Measurements from ENCODE around the gene HIGD1B. TPM values are rescaled to one million over a fixed set of nuclear protein-coding genes. Genes with fewer than 3 reads are reported as not detected.

The HIGD1B gene
- total and polyA plus RNA-seq, 2 donors (not counting 3 experiments of a cell fraction or from before 2014, with no cell fraction given), result not detected

DNA sequence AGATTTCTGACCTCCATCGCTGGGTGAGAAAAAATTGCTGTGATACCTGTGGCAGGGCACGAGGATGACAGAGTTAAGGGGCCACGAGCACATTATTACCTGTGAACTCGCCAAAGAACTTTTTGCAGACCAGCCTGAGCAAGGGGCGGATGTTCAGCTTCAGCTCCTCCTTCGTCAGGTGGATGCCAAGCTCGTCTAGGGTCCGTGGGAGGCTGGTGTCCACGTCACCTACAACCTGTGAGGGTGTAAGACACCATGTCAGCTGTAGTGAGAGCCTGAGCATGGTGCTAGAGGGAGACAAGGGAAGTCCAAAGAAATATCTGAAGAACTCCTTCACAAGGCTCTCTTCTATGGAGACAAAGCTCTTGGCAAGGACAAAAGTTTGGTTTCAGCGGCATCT is 17.1 kb downstream of the HIGD1B start:
- dilution Hi-C loops (cut with MboI; ENCODE audit: extremely low pct_ligation_motif_present, low sequenced_read_pairs) (loop anchor here (25.0 kb wide), 1 partner anchor 103 kb away; the partner anchor contains the start of gene ADAM11), intact Hi-C loops (cut with micrococcal nuclease) (loop anchor here (1.0 kb wide), 2 partner anchors 86 to 90 kb away; no protein-coding TSS in a partner anchor)
- no peak overlapping the region for H3K4me2 ChIP-seq (ENCODE audit: insufficient read depth, low read length)
- no peak overlapping the region for H3K4me3 ChIP-seq (replicated peaks in 1 of 3; ENCODE audit: insufficient read depth in 1 of 3, low read depth in 1 of 3, low read length in 3 of 3)
- H3K4me1 ChIP-seq (ENCODE audit: control insufficient read depth, extremely low read depth, insufficient read depth, low read length), result peaks cover 14% of the 10 kb centered on the region
- H3K27me3 ChIP-seq (ENCODE audit: control insufficient read depth in 2 of 2, insufficient read depth in 2 of 2, low read length in 2 of 2), result no peaks in the 10 kb centered on the region
- ChIA-PET POLR2A (no interaction called here), CTCF (interaction anchor here (0.6 to 16.1 kb wide), 7 partner anchors 8 to 234 kb away, joined by 3 to 368 read pairs (median 8); no protein-coding TSS in a partner anchor)
- peaks cover 16 to 32% of the 10 kb centered on the region in 2 experiments for H3K36me3 ChIP-seq (ENCODE audit: control insufficient read depth in 2 of 2, extremely low read depth in 1 of 2, insufficient read depth in 2 of 2, low read length in 2 of 2)
- no peaks in the 10 kb centered on the region for H3K79me2 ChIP-seq (ENCODE audit: control insufficient read depth, insufficient read depth, low read length)
- H3K9me3 ChIP-seq (replicated peaks; ENCODE audit: control insufficient read depth, insufficient read depth, low read length), result no peaks in the 10 kb centered on the region
- H3K9ac ChIP-seq (replicated peaks; ENCODE audit: extremely low read depth, insufficient read depth, low read length), result no peak overlapping the region
- FAIRE-seq (no peak), DNase-seq (ENCODE audit: low read depth, low spot score) (no peak)
- no peaks in the 10 kb centered on the region for H4K20me1 ChIP-seq (replicated peaks; ENCODE audit: control insufficient read depth, extremely low read depth, insufficient read depth, low read length)
- H3K9me1 ChIP-seq (replicated peaks; ENCODE audit: control insufficient read depth, extremely low read depth, insufficient read depth, low read length), result no peaks in the 10 kb centered on the region
- no peak for TF ChIP-seq FOS (IDR thresholded peaks at IDR 0.05; ENCODE audit: borderline replicate concordance, insufficient read depth, low read length)
- TF ChIP-seq POLR2A (IDR thresholded peaks at IDR 0.05; ENCODE audit: low read depth, low read length), result no peak
- TF ChIP-seq EZH2 (IDR thresholded peaks at IDR 0.05; ENCODE audit: borderline replicate concordance, low read depth, low read length, severe bottlenecking), result no peak
- no peak for TF ChIP-seq POLR2AphosphoS5 (IDR thresholded peaks at IDR 0.05; ENCODE audit: insufficient read depth, low read depth, low read length)
- no peak for TF ChIP-seq GATA2 (IDR thresholded peaks at IDR 0.05; ENCODE audit: insufficient read depth, insufficient read length, low read depth, low read length)
- no peak for TF ChIP-seq MYC (IDR thresholded peaks at IDR 0.05; ENCODE audit: low read depth, low read length)
- TF ChIP-seq, protein P1, sequence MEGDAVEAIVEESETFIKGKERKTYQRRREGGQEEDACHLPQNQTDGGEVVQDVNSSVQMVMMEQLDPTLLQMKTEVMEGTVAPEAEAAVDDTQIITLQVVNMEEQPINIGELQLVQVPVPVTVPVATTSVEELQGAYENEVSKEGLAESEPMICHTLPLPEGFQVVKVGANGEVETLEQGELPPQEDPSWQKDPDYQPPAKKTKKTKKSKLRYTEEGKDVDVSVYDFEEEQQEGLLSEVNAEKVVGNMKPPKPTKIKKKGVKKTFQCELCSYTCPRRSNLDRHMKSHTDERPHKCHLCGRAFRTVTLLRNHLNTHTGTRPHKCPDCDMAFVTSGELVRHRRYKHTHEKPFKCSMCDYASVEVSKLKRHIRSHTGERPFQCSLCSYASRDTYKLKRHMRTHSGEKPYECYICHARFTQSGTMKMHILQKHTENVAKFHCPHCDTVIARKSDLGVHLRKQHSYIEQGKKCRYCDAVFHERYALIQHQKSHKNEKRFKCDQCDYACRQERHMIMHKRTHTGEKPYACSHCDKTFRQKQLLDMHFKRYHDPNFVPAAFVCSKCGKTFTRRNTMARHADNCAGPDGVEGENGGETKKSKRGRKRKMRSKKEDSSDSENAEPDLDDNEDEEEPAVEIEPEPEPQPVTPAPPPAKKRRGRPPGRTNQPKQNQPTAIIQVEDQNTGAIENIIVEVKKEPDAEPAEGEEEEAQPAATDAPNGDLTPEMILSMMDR (IDR thresholded peaks at IDR 0.05; ENCODE audit: extremely low read depth in 1 of 2, insufficient read depth in 1 of 2, low read depth in 1 of 2, low read length in 2 of 2), result no peak
- no peak for TF ChIP-seq JUN (IDR thresholded peaks at IDR 0.05; ENCODE audit: borderline replicate concordance, insufficient read depth, insufficient read length, low read depth)
- TF ChIP-seq, protein P2, sequence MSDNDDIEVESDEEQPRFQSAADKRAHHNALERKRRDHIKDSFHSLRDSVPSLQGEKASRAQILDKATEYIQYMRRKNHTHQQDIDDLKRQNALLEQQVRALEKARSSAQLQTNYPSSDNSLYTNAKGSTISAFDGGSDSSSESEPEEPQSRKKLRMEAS (IDR thresholded peaks at IDR 0.05; ENCODE audit: insufficient read depth, insufficient read length), result no peak
- H3K27ac ChIP-seq (ENCODE audit: insufficient read depth, low read depth, low read length), result no peak overlapping the region
- no peak overlapping the region for H2AFZ ChIP-seq (ENCODE audit: low read depth, low read length)
- no TSS peak for BruUV-seq (replicated peaks)
